GM19193 (cell line): ENCODE results near the gene BSN.

Experiments
- POLR2A ChIP-seq: IDR thresholded peaks from 4 replicates; pipeline ENCODE4 v1.6.1; 2011; ENCODE audit not compliant: insufficient read depth, insufficient read length; ENCODE audit errors: extremely low read depth

BSN gene

GRCh38 chr3:49650177-49650576, 95.9 kb downstream of the BSN start:
- no peak for TF ChIP-seq POLR2A

GRCh38 chr3:49650637-49651036, 96.4 kb downstream of the BSN start:
- TF ChIP-seq POLR2A, result no peak

GRCh38 chr3:49652218-49652902, 98.1 kb downstream of the BSN start:
- TF ChIP-seq POLR2A, result no peak

GRCh38 chr3:49652903-49653415, 98.7 kb downstream of the BSN start:
- TF ChIP-seq POLR2A, result no peak

GRCh38 chr3:49653621-49654020, 99.3 kb downstream of the BSN start:
- no peak for TF ChIP-seq POLR2A

GRCh38 chr3:49654176-49654825, 100.0 kb downstream of the BSN start:
- TF ChIP-seq POLR2A, result no peak

- TF ChIP-seq POLR2A, result no peak
Observed at GRCh38 chr3:49654955-49655556, 100.8 kb downstream of the BSN start.

- no peak for TF ChIP-seq POLR2A
Observed at GRCh38 chr3:49655731-49656285, 101.5 kb downstream of the BSN start.

GRCh38 chr3:49656541-49657112, 102.3 kb downstream of the BSN start:
- no peak for TF ChIP-seq POLR2A

GRCh38 chr3:49657208-49657915, 103.1 kb downstream of the BSN start:
- TF ChIP-seq POLR2A, result no peak

GRCh38 chr3:49658711-49659110, 104.4 kb downstream of the BSN start:
- no peak for TF ChIP-seq POLR2A

GRCh38 chr3:49659756-49660155, 105.5 kb downstream of the BSN start:
- no peak for TF ChIP-seq POLR2A

- no peak for TF ChIP-seq POLR2A
Observed at GRCh38 chr3:49661281-49661680, 107.0 kb downstream of the BSN start.

- no peak for TF ChIP-seq POLR2A
Observed at GRCh38 chr3:49662021-49662420, 107.7 kb downstream of the BSN start.
